ENCODE data around the gene HIVEP3. TPM values are rescaled to one million over a fixed set of nuclear protein-coding genes. Genes with fewer than 3 reads are reported as not detected.

HIVEP3 gene
- total RNA-seq, 1 donor from 2014 or later: 2.9 TPM

DNA sequence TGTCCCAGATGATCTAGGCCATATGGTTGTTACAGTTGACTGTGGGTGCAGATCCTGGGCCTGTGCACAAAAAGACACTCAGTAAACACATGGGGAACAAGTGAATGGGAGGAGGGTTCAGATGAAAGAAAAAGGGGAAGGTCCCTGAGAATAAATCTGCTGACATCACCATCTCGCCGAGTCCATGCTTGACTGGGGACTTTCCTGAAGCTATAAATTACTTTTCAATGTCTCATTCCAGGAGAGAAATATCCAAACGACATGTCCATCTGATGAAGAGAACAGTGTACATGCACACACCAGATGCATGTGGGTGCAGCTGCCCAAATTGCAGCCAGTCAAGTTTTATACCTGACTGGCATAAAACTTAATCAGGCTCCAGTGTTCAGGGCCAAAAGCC is 109.0 kb downstream of the HIVEP3 start:
- DNase-seq (ENCODE audit: extremely low spot score in 2 of 2): no peak
- Histone ChIP-seq H3K9me3 (no peaks in the 10 kb centered on the region), H3K27me3 (no peaks in the 10 kb centered on the region), H3K27ac (no peak overlapping the region), H3K36me3 (no peaks in the 10 kb centered on the region), H3K4me3 (no peak overlapping the region), H3K4me1 (peaks cover 7% of the 10 kb centered on the region)
- no peak for TF ChIP-seq POLR2AphosphoS5 (IDR thresholded peaks at IDR 0.05; ENCODE audit: insufficient read depth in 1 of 2, low read depth in 1 of 2)
- TF ChIP-seq, protein P1, sequence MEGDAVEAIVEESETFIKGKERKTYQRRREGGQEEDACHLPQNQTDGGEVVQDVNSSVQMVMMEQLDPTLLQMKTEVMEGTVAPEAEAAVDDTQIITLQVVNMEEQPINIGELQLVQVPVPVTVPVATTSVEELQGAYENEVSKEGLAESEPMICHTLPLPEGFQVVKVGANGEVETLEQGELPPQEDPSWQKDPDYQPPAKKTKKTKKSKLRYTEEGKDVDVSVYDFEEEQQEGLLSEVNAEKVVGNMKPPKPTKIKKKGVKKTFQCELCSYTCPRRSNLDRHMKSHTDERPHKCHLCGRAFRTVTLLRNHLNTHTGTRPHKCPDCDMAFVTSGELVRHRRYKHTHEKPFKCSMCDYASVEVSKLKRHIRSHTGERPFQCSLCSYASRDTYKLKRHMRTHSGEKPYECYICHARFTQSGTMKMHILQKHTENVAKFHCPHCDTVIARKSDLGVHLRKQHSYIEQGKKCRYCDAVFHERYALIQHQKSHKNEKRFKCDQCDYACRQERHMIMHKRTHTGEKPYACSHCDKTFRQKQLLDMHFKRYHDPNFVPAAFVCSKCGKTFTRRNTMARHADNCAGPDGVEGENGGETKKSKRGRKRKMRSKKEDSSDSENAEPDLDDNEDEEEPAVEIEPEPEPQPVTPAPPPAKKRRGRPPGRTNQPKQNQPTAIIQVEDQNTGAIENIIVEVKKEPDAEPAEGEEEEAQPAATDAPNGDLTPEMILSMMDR (IDR thresholded peaks at IDR 0.05): no peak
- TF ChIP-seq POLR2A (IDR thresholded peaks at IDR 0.05): no peak
- intact Hi-C loops (cut with DNase I): loop anchor here (5.0 to 10.0 kb wide), 2 partner anchors 48 to 235 kb away; no protein-coding TSS in a partner anchor

DNA sequence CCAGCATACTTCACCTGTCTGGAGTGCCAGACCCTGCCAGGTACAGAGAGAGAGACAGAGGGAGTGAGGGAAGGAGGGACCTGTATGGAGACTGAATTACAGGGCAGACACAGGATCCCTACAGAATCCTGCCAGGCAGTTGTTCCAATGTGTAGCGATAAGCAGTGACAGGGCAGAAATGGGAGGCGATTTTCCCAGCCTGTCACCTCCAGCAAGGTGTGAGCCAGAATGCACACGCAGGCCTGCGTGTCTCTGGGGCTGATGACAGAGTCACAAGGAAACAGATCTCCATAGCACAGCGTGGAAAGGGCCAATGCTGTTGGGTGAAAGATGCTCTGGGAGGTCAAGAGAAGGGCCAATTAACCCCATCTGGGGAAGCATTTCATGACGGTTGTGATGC is 111.3 kb downstream of the HIVEP3 start:
- TF ChIP-seq POLR2A (IDR thresholded peaks at IDR 0.05) (no peak), POLR2AphosphoS5 (IDR thresholded peaks at IDR 0.05; ENCODE audit: insufficient read depth in 1 of 2, low read depth in 1 of 2) (no peak)
- TF ChIP-seq, protein P1 (IDR thresholded peaks at IDR 0.05): no peak
- intact Hi-C loops (cut with DNase I): loop anchor here (10.0 kb wide), 1 partner anchor 233 kb away; no protein-coding TSS in a partner anchor
- H3K4me1 ChIP-seq: peaks cover 30% of the 10 kb centered on the region
- no peaks in the 10 kb centered on the region for H3K27me3 ChIP-seq
- H3K9me3 ChIP-seq: no peaks in the 10 kb centered on the region
- DNase-seq (ENCODE audit: extremely low spot score in 2 of 2): no peak
- H3K36me3 ChIP-seq: no peaks in the 10 kb centered on the region
- H3K27ac ChIP-seq: no peak overlapping the region
- H3K4me3 ChIP-seq: no peak overlapping the region

DNA sequence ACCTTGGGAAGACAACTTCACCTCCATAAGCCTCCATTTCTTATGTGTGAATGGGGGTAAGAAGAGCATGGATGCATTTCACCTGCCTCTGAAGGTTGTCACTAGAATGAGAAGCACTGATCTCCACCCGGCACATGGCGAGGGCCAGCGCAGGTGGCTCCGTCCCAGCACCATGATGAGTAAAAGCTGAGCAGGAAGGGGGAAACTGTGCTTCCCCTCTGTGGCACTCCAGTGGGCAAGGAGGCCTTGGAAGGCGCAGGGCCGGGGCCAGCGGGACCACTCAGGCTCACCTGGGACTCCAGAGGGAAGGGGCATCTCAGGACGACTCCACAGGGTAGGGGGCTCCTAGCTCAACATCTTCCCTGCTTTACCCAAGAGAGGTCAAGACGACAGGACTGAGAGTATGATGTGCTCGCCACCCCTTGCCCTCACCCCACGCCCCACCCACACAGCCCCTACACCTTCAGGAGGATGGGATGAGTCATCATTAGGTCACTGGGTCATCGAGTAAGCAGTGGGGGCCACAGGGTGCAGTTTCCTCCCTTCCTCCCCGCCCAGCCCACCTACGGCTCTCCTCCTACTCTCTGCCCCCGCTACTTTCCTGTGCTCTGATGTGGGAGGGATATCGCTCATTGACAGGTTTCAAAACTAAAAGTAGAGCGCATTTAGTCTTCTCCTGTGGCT is 112.1 kb downstream of the HIVEP3 start:
- no peak for DNase-seq (ENCODE audit: extremely low spot score in 2 of 2)
- Histone ChIP-seq H3K4me3 (no peak overlapping the region), H3K27me3 (no peaks in the 10 kb centered on the region), H3K4me1 (peaks cover 24% of the 10 kb centered on the region), H3K36me3 (no peaks in the 10 kb centered on the region), H3K27ac (no peak overlapping the region), H3K9me3 (no peaks in the 10 kb centered on the region)
- intact Hi-C loops (cut with DNase I): loop anchor here (10.0 kb wide), 1 partner anchor 232 kb away; no protein-coding TSS in a partner anchor
- no peak for TF ChIP-seq POLR2AphosphoS5 (IDR thresholded peaks at IDR 0.05; ENCODE audit: insufficient read depth in 1 of 2, low read depth in 1 of 2)
- TF ChIP-seq, protein P1 (IDR thresholded peaks at IDR 0.05): no peak
- TF ChIP-seq POLR2A (IDR thresholded peaks at IDR 0.05): no peak

DNA sequence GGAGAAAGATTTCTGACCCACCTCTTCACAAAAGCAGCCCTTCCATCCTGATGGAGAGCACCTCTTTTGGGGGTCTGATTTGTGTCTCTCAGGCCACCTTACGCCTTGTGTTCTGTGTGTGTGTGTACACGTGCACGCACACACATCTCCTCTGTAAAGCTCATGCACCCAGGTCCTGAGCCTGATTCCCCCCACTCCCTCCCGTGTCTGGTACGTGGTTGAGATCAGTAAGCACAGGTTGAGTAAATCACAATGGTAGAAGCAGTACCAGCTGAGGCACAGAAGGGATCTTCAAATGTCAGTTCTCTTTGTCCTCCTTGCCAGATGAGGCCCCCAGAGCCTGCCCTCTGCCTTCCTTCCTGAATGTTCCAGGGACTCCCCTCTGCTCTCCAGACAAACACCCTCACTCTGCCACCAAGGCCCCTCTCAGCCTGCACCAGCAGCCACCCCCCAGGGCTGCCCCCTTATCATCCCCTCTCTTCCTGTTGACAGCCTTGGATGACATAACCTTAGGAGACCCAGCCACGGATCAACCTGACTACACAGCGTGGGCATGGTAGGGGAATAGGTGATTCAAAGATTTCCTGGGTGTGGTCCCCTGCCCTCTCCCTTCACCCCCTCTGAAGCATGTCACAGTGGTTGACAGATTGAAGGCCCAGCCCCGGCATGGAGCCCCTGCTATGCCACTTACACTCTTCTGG is 112.8 kb downstream of the HIVEP3 start:
- TF ChIP-seq, protein P1 (IDR thresholded peaks at IDR 0.05): no peak
- TF ChIP-seq POLR2AphosphoS5 (IDR thresholded peaks at IDR 0.05; ENCODE audit: insufficient read depth in 1 of 2, low read depth in 1 of 2) (no peak), POLR2A (IDR thresholded peaks at IDR 0.05) (no peak)
- peaks cover 26% of the 10 kb centered on the region for H3K4me1 ChIP-seq
- DNase-seq (ENCODE audit: extremely low spot score in 2 of 2): no peak
- H3K4me3 ChIP-seq: no peak overlapping the region
- H3K9me3 ChIP-seq: no peaks in the 10 kb centered on the region
- no peaks in the 10 kb centered on the region for H3K36me3 ChIP-seq
- H3K27me3 ChIP-seq: no peaks in the 10 kb centered on the region
- no peak overlapping the region for H3K27ac ChIP-seq
- intact Hi-C loops (cut with DNase I): loop anchor here (10.0 kb wide), 1 partner anchor 231 kb away; no protein-coding TSS in a partner anchor
